NCI-H524 (cell line): ENCODE results near the gene TNFSF4.
"Not testable (repeated sequence)": the region's sequence is repeated elsewhere in the genome, so short reads cannot be mapped to it uniquely, and the experiment has no call there.

Experiments
- DNase-seq, 2 experiments: peaks; one replicate each; lab custom pipeline; 2025; lab: John Stamatoyannopoulos, UW

The TNFSF4 gene

DNA sequence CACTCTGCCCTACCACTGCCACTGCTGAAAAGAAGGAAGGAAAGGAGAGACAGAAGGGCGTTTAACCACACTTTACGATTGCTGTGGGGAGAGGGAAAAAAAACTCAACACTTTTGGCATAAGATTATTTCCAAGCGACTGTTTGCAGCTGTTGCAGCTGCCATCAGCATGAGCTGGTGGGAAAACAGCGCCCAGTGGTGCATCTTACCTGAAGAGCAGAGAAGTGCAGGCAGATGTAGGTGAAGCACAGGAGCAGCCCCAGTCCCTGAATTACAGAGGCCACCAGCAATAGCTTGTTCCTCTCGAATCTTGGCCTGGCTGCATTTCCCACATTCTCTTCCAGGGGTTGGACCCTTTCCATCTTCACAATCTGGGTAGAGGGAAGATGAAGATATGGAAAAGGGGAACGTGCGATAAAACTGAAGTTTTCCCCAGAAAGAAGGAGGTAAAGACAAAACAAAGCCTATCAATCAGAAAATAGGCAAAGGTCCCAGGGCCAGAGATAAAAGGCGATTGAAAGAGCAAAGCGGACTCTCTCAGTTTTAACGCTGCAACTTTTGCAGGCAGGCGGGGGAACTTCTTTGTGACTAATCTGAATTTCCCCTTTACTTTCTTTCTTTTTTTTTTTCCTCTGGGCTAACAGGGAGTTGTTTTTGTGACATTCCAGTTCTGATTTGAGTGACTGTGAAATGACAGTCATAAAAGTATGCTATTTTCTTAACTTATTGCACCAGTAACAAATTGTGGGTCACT is at the start of gene TNFSF4:
TSS of gene TNFSF4 (minus strand) at position 516 of the 753 bp plus-strand sequence. CDS start at position 361, 155 bp downstream.
- no peak for DNase-seq

DNA sequence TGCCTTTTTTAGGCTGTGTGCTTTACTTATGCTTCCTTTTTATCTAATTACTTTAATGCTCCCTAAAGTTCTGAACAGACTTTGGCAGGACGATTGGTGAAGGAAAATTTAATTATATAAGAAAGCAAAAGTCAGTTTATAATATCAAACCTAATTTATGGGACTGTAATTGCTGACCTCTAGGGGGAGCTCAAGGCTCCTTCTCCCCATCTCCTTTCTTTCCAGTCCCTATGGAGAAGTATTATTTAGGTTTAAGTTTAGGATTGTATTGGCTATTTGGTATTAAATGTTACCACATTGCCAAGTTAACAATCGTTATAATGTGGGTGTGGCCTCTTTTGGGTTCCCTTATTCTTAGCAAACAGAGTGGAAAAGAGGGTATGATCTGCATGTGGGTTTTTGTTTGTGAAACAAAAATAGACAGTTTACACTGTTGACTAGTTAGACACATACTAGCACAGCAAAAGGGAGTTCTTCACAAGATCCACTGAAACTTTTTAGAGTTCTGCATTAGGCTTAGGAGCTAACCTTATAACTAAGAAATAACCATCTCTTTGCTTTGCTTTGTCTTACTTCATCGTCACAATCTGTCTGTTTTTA is 48.2 kb upstream of the TNFSF4 start:
- DNase-seq: peak in 1 of 2 experiments; percentile 10

DNA sequence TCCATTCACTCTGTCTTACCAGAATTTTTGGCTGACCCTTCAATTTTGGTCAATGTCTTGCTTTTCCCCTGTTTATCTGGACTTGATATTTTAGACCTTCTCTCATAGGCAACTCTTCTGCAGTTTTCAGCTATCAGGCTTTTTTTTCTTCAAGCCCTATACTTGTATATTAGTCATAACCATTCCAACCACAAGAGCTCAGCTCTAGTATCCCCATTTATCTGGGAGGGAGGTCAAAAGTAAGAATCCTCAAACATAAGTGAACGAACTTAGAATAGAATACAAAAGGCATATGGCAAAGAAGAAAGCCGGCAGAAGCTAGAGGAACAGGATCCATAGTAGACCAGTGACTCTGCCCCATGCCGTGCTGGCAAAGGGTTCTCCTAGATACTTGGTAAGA is 45.9 kb upstream of the TNFSF4 start:
- DNase-seq: no peak

- DNase-seq: no peak
These were observed 42.2 kb upstream of the TNFSF4 start for GRCh38 chr1:173249349-173249748.

DNA sequence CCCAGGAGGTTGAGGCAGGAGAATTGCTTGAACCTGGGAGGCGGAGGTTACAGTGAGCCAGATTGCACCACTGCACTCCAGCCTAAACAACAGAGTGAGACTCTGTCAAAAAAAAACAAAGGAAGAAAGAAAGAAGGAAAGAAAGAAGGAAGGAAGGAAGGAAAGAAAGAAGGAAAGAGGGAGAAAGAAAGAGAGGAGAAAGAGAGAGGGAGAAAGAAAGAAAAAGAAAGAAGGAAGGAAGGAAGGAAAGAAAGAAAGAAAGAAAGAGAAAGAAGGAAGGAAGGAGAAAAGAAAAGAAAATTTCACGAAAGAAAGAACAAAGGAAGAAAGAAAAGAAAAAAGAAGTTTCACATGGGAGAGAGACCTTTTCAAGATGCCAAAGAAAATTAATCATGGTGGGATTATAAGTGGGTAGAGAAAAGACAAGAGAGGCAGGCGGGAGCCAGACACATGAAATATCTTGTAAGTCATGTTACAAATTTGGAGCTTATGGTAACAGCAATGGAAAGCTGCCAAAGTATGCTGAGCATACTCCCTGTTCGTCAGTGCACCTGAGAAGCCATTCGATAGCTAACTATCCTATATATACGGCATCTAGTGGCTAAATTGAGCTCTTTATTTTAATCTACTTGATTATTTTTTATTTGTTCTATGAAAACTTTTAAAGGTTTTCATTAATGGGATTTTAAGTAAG is 41.3 kb upstream of the TNFSF4 start:
- no peak for DNase-seq

DNA sequence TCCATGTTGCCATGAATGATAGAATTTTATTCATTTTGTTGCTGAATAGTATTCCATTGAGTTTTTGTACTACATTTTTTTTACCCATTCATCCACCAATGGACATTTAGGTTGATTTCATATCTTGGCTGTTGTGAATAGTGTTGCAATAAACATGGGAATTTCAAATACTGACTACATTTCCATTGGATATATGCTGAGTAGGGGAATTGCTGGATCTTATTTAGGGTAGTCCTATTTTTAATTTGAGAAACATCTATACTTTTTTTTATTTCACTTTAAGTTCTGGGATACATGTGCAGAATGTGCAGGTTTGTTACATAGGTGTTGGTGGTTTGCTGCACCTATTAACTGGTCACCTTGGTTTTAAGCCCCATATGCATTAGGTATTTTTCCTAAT is 38.8 kb upstream of the TNFSF4 start:
- DNase-seq: no peak

- no peak for DNase-seq
These were observed 36.2 kb upstream of the TNFSF4 start for GRCh38 chr1:173243300-173243699.

- peak in 1 of 2 experiments; percentile 30 for DNase-seq
These were observed 34.6 kb upstream of the TNFSF4 start for GRCh38 chr1:173241528-173242347.

GRCh38 chr1:173240609-173241008 is 33.5 kb upstream of the TNFSF4 start:
- DNase-seq: no peak

GRCh38 chr1:173239058-173239457 is 31.9 kb upstream of the TNFSF4 start:
- no peak for DNase-seq

GRCh38 chr1:173234899-173235298 is 27.8 kb upstream of the TNFSF4 start:
- no peak for DNase-seq

- not testable (repeated sequence) for DNase-seq
These were observed 27.3 kb upstream of the TNFSF4 start for GRCh38 chr1:173234434-173234833.

- DNase-seq: not testable (repeated sequence)
These were observed 21.9 kb upstream of the TNFSF4 start for GRCh38 chr1:173229031-173229430.

DNA sequence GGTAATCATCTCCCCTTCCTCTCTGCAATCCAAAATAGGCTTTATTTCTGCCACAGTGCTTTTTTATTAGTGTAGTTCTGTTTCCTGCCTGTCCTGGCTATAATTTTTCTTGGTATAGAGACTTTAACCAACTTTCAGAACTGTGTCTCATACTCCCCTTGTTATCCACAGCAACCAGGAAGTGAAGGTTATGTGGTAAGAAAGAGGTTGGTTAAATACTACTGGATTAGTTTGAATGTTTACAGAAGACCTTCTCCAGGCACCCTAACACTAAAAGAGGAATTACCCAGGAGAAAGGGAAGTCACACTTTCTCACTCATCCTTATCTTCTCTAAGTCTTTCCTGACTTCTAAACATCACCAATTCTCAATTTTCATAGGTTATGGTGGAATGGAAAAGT is 17.8 kb upstream of the TNFSF4 start:
- DNase-seq: no peak

GRCh38 chr1:173224280-173224892 is 17.3 kb upstream of the TNFSF4 start:
- peak in 1 of 2 experiments; percentile 58 for DNase-seq

DNA sequence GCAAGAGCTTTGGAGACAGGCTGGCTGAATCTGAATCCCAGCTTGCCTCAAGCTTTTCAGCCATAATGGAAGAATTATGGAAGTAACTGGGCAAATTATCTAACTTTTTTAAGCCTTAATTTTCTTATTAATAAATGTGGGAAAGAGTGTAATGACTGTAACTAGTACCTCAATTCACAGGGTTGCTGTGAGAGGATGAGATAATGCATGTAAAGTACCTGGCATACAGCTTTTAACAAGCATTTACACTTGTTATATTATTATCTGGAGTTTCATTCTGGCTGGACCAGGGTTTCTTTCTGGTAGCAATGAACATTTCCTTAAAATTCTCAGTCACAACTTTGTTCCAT is 15.9 kb upstream of the TNFSF4 start:
- no peak for DNase-seq

DNA sequence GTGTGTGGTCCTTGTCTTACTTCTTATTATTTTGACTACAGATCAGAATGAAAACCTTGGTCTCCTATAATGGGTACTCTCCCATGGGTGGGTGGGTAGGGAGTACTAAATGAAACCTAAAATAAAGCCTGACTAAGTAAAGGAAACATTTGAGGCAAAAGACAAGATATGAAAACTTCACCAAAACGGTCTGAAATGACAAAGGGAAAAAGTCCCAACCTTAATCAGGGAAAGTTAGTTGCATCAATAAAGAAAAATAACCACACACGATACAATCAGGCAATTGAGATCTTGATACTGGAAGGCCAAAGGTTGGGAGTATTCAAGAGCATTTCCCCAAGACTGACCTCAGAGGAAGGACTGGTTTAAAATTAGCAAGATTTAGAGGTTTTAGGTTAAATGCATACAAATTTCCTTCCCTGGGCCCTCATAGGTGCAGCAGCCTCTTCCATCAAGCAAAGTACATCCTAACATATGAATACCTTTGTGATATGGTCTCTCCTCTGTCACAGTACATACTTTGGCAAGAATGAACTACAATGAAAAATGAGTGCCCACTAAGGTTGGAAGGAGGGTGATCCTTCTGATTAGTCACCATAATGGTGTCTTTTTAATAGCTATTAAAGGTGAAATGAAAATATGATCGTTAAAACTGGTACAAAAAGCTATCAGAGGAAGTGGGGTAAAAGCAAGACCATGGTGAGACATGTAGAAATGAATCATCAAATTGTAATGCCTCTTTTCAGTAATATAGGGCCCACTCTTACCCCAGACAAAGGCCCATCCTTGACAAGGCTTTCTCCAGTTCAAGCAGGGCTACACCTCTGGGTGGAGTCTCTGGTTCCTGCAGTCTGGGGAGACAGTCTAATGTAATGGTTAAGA is 15.3 kb upstream of the TNFSF4 start:
- DNase-seq: no peak

- DNase-seq: no peak
These were observed 13.0 kb upstream of the TNFSF4 start for GRCh38 chr1:173220157-173220556.

DNA sequence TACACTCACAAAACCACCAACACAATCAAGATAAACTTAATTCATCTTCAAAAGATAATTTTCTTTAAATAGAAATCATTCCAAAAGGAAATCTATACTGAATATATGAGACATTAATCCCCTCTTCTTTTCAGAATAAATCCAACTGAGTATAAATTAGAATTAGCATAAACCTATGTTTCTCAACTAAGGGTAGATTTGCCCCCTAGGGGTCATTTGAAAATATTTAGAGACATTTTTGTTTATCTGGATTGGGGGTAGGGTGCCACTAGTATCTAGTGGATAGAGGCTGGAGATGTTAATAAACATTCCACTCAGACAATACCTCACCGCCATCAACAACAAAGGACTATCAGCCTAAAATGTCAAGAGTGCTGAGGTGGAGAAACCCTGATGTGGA is 6.5 kb upstream of the TNFSF4 start:
- no peak for DNase-seq

DNA sequence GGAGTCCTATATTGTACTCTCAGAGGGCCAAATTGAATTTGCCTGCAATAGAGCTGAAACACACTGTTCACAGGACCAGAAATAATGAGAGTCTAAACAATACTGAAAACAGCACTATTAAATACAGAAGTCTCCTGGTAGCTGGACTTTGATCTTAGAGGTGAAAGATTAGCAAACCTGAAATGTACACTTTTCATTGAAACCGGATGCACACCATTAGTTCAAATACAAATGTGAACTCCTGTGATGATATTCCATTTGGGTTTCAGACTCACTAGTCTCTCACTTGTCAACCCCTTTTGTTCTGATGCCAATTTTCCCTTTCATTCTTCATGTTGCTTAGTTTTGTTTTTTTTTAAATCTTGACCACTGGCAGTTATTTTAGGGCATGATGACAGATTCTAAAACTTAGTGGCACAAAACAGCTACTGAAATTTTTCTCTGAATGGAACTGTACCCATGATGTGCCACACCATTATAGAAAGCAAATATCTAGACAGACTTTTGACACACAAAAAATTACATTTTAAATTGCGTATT is 5.9 kb upstream of the TNFSF4 start:
- DNase-seq: no peak
